Upper lobe of left lung (tissue), 4 donors: Measurements from ENCODE around the gene SPRR4.

Experiments
- POLR2A ChIP-seq, 4 donors: fragments of 450-650 bp; IDR thresholded peaks; one replicate each; pipeline ENCODE4 v1.5.1; 2016 to 2017; ENCODE audit warnings: antibody characterized with exemption in 4 of 4, mild to moderate bottlenecking in 2 of 4
- TF ChIP-seq, protein P1 (sequence below), 6 experiments: fragments of 450-650 bp in 4 of 6; fragments of 200-600 bp in 2 of 6; sonication (generic) in 2 of 6; IDR thresholded peaks; one replicate each; pipeline ENCODE4 v1.5.1; 2016 to 2019; ENCODE audit warnings: antibody characterized with exemption in 6 of 6

DNA sequence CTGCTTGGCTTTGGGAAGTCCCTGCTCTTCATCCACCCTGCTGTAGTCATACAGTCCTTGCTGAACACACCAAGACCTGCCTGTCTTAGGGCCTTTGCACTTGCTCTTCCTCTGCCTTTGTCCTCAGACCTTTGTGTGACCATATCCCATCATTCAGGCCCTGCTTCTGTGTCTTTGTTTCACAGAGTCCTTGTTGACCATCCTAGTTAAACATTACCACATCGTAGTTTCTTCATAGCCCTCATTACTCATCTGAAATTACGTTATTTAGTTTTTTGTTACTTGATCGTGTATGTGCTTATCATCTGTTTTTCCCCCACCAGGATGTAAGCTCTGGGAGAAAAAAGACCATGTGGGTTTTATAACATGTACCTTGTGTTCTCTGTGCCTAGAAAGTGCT lies 41.8 kb upstream of the SPRR4 start:
- TF ChIP-seq, protein P1, sequence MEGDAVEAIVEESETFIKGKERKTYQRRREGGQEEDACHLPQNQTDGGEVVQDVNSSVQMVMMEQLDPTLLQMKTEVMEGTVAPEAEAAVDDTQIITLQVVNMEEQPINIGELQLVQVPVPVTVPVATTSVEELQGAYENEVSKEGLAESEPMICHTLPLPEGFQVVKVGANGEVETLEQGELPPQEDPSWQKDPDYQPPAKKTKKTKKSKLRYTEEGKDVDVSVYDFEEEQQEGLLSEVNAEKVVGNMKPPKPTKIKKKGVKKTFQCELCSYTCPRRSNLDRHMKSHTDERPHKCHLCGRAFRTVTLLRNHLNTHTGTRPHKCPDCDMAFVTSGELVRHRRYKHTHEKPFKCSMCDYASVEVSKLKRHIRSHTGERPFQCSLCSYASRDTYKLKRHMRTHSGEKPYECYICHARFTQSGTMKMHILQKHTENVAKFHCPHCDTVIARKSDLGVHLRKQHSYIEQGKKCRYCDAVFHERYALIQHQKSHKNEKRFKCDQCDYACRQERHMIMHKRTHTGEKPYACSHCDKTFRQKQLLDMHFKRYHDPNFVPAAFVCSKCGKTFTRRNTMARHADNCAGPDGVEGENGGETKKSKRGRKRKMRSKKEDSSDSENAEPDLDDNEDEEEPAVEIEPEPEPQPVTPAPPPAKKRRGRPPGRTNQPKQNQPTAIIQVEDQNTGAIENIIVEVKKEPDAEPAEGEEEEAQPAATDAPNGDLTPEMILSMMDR (IDR thresholded peaks at IDR 0.05): no peak
- no peak for TF ChIP-seq POLR2A (IDR thresholded peaks at IDR 0.05)
